Measurements from ENCODE around the gene SNX32.

SNX32 gene

GRCh38 chr11:65797711-65798110 lies 36.1 kb upstream of the SNX32 start:
- TF ChIP-seq EZH2phosphoT487 (conservative IDR thresholded peaks at IDR 0.05; ENCODE audit: low read length) (no peak), CTCF (IDR thresholded peaks at IDR 0.05; ENCODE audit: insufficient read depth, low read length, poor library complexity, severe bottlenecking) (no peak)
- H3K4me3 ChIP-seq (ENCODE audit: insufficient read depth, low read length, poor library complexity, severe bottlenecking), result no peak overlapping the region
- H3K79me2 ChIP-seq (ENCODE audit: insufficient read depth, low read length), result no peaks in the 10 kb centered on the region

GRCh38 chr11:65798882-65799281 lies 34.9 kb upstream of the SNX32 start:
- Histone ChIP-seq H3F3A (ENCODE audit: insufficient read depth) (no peaks in the 10 kb centered on the region), H3K27ac (ENCODE audit: low read depth, low read length) (no peak overlapping the region), H3K9me3 (ENCODE audit: insufficient read depth, low read length) (no peaks in the 10 kb centered on the region), H2AFZ (ENCODE audit: low read depth, low read length, severe bottlenecking) (no peak overlapping the region), H3K9ac (ENCODE audit: low read length) (no peak overlapping the region), H3K27me3 (ENCODE audit: low read length) (no peaks in the 10 kb centered on the region), H3K4me2 (ENCODE audit: low read depth, low read length, poor library complexity, severe bottlenecking) (no peak overlapping the region), H3K79me2 (ENCODE audit: insufficient read depth, low read length) (no peaks in the 10 kb centered on the region), H3K4me3 (ENCODE audit: insufficient read depth, low read length, poor library complexity, severe bottlenecking) (no peak overlapping the region), H4K20me1 (ENCODE audit: low read depth, low read length) (no peaks in the 10 kb centered on the region), H3K36me3 (ENCODE audit: low read length) (no peaks in the 10 kb centered on the region), H3K9me2 (replicated peaks; ENCODE audit: insufficient read depth, low read length) (no peaks in the 10 kb centered on the region)
- no peak for TF ChIP-seq EZH2phosphoT487 (conservative IDR thresholded peaks at IDR 0.05; ENCODE audit: low read length)
- no peak for TF ChIP-seq CTCF (IDR thresholded peaks at IDR 0.05; ENCODE audit: insufficient read depth, low read length, poor library complexity, severe bottlenecking)

More at GRCh38 chr11:65797711-65798110, 36.1 kb upstream of the SNX32 start:
- no peak overlapping the region for H3K9ac ChIP-seq (ENCODE audit: low read length)
- no peaks in the 10 kb centered on the region for H3K9me2 ChIP-seq (replicated peaks; ENCODE audit: insufficient read depth, low read length)
- no peaks in the 10 kb centered on the region for H3F3A ChIP-seq (ENCODE audit: insufficient read depth)
- no peaks in the 10 kb centered on the region for H4K20me1 ChIP-seq (ENCODE audit: low read depth, low read length)
- no peak overlapping the region for H2AFZ ChIP-seq (ENCODE audit: low read depth, low read length, severe bottlenecking)
- no peaks in the 10 kb centered on the region for H3K36me3 ChIP-seq (ENCODE audit: low read length)
- no peaks in the 10 kb centered on the region for H3K27me3 ChIP-seq (ENCODE audit: low read length)
- no peak overlapping the region for H3K4me2 ChIP-seq (ENCODE audit: low read depth, low read length, poor library complexity, severe bottlenecking)
- H3K9me3 ChIP-seq (ENCODE audit: insufficient read depth, low read length), result no peaks in the 10 kb centered on the region
- no peak overlapping the region for H3K27ac ChIP-seq (ENCODE audit: low read depth, low read length)

- Histone ChIP-seq H3K79me2 (ENCODE audit: insufficient read depth, low read length) (no peaks in the 10 kb centered on the region), H3K9me3 (ENCODE audit: insufficient read depth, low read length) (no peaks in the 10 kb centered on the region), H4K20me1 (ENCODE audit: low read depth, low read length) (no peaks in the 10 kb centered on the region), H3K36me3 (ENCODE audit: low read length) (no peaks in the 10 kb centered on the region), H3K9ac (ENCODE audit: low read length) (no peak overlapping the region), H3K27me3 (ENCODE audit: low read length) (no peaks in the 10 kb centered on the region), H3K27ac (ENCODE audit: low read depth, low read length) (no peak overlapping the region), H3K9me2 (replicated peaks; ENCODE audit: insufficient read depth, low read length) (no peaks in the 10 kb centered on the region), H3K4me3 (ENCODE audit: insufficient read depth, low read length, poor library complexity, severe bottlenecking) (no peak overlapping the region), H3K4me2 (ENCODE audit: low read depth, low read length, poor library complexity, severe bottlenecking) (no peak overlapping the region), H3F3A (ENCODE audit: insufficient read depth) (no peaks in the 10 kb centered on the region), H2AFZ (ENCODE audit: low read depth, low read length, severe bottlenecking) (no peak overlapping the region)
- TF ChIP-seq EZH2phosphoT487 (conservative IDR thresholded peaks at IDR 0.05; ENCODE audit: low read length), result no peak
- no peak for TF ChIP-seq CTCF (IDR thresholded peaks at IDR 0.05; ENCODE audit: insufficient read depth, low read length, poor library complexity, severe bottlenecking)
Observed at GRCh38 chr11:65801153-65801987, 32.4 kb upstream of the SNX32 start.

Data from SU-DHL-6 (cell line).